Raji (cell line): ENCODE results near the gene LY9.

Experiments
- POLR2A ChIP-seq: IDR thresholded peaks from 2 replicates; pipeline ENCODE4 v1.6.1; 2011; ENCODE audit warnings: low read depth, low read length, control low read depth; ENCODE audit not compliant: insufficient read depth

The LY9 gene

GRCh38 chr1:160863061-160863773, 67.2 kb downstream of the LY9 start:
- TF ChIP-seq POLR2A = no peak

- no peak for TF ChIP-seq POLR2A
These were observed 67.8 kb downstream of the LY9 start for GRCh38 chr1:160863774-160864131.

- TF ChIP-seq POLR2A = no peak
These were observed 68.2 kb downstream of the LY9 start for GRCh38 chr1:160864173-160864572.

- TF ChIP-seq POLR2A = no peak
These were observed 69.4 kb downstream of the LY9 start for GRCh38 chr1:160865337-160865736.

GRCh38 chr1:160866001-160866694, 70.2 kb downstream of the LY9 start:
- no peak for TF ChIP-seq POLR2A

- TF ChIP-seq POLR2A = no peak
These were observed 70.8 kb downstream of the LY9 start for GRCh38 chr1:160866695-160867260.

- TF ChIP-seq POLR2A = no peak
These were observed 72.2 kb downstream of the LY9 start for GRCh38 chr1:160868141-160868540.

- no peak for TF ChIP-seq POLR2A
These were observed 79.0 kb downstream of the LY9 start for GRCh38 chr1:160874935-160875334.

- no peak for TF ChIP-seq POLR2A
These were observed 80.3 kb downstream of the LY9 start for GRCh38 chr1:160876311-160876710.

GRCh38 chr1:160877221-160877620, 81.2 kb downstream of the LY9 start:
- TF ChIP-seq POLR2A = no peak
